ENCODE results near the gene DLX3.

DNA sequence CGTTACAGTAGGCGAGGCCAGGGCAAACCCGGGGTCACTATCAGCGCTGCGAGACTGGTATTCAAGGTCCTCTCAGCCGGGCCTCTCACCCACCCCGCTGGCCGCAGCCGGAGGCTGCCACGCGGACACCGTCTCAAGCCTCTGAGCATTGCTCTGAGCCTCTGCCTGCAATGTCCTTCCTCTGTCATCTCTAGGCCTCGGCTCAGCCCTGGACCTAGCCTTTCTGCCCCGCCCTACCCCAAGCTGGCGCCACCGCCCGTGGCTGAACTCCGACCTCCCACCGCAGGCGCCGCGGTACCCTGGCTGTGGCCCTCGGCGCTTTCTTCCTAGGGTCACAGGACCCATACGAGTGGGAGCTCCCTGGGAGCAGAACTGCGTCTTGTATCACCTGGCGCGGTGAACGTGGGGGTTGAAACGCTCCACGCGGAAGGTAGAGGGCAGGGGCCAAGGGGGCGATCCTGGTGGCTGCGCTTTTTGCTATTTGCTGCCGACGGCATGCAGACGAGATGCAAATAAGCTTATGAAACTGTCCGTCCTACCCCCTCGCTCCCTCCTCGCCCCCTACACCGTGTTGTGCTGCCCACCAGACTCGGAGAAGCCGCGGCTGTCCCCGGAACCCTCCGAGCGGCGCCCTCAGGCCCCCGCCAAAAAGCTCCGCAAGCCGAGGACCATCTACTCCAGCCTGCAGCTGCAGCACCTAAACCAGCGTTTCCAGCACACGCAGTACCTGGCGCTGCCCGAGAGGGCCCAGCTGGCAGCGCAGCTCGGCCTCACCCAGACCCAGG lies 22.3 kb downstream of the DLX3 start:
- TF ChIP-seq, protein P1, sequence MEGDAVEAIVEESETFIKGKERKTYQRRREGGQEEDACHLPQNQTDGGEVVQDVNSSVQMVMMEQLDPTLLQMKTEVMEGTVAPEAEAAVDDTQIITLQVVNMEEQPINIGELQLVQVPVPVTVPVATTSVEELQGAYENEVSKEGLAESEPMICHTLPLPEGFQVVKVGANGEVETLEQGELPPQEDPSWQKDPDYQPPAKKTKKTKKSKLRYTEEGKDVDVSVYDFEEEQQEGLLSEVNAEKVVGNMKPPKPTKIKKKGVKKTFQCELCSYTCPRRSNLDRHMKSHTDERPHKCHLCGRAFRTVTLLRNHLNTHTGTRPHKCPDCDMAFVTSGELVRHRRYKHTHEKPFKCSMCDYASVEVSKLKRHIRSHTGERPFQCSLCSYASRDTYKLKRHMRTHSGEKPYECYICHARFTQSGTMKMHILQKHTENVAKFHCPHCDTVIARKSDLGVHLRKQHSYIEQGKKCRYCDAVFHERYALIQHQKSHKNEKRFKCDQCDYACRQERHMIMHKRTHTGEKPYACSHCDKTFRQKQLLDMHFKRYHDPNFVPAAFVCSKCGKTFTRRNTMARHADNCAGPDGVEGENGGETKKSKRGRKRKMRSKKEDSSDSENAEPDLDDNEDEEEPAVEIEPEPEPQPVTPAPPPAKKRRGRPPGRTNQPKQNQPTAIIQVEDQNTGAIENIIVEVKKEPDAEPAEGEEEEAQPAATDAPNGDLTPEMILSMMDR (IDR thresholded peaks at IDR 0.05), result no peak
- TF ChIP-seq POLR2AphosphoS5 (IDR thresholded peaks at IDR 0.05), result no peak

All from breast epithelium (tissue), 3 donors.